Measurements from ENCODE around the gene ESD.
"Not testable (repeated sequence)": the region's sequence is repeated elsewhere in the genome, so short reads cannot be mapped to it uniquely, and the experiment has no call there.

ESD gene

GRCh38 chr13:46812301-46812797, 15.4 kb upstream of the ESD start:
- no peak for TF ChIP-seq CTCF (conservative IDR thresholded peaks at IDR 0.05; ENCODE audit: low read depth)
- CTCF ChIA-PET = no interaction called here

GRCh38 chr13:46810440-46810839, 13.5 kb upstream of the ESD start:
- CTCF ChIA-PET = no interaction called here
- POLR2A ChIA-PET (ENCODE audit: low non-redundant PET) = no interaction called here
- H3K27ac ChIP-seq = no peak overlapping the region
- no peak for DNase-seq (ENCODE audit: low spot score)
- no peak for TF ChIP-seq CTCF (conservative IDR thresholded peaks at IDR 0.05; ENCODE audit: low read depth)

More at GRCh38 chr13:46812301-46812797, 15.4 kb upstream of the ESD start:
- DNase-seq (ENCODE audit: low spot score) = no peak
- no peak overlapping the region for H3K27ac ChIP-seq
- POLR2A ChIA-PET (ENCODE audit: low non-redundant PET) = no interaction called here

GRCh38 chr13:46804921-46805320, 8.0 kb upstream of the ESD start:
- CTCF ChIA-PET; POLR2A ChIA-PET (ENCODE audit: low non-redundant PET); DNase-seq (ENCODE audit: low spot score); H3K27ac ChIP-seq: not testable (repeated sequence)

DNA sequence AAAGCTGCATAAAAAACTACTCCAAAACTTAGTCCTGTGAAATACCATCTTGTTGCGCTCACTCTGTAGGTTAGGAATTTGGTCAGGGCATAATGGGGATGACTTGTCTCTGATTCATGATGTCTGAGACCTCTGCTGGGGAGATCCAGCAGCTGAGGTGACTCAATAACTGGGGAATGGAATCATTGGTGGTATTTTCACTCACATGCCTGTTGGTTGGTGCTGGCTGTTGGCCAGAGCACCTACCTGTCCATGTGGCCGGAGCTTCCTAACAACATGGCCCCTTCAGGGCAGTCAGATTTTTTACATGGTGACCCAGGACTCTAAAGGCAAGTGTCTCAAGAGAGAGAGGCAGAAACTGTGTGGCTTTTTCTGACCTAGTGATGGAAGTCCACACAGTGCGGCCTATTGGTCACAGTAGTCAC, 7.4 kb upstream of the ESD start:
- DNase-seq (ENCODE audit: low spot score) = peak; percentile 89
- TF ChIP-seq CTCF (conservative IDR thresholded peaks at IDR 0.05; ENCODE audit: low read depth) = no peak
- CTCF ChIA-PET = no interaction called here
- POLR2A ChIA-PET (ENCODE audit: low non-redundant PET) = no interaction called here
- H3K27ac ChIP-seq = peak overlapping the region; percentile 23; the same call in 1 of the 2 replicates

DNA sequence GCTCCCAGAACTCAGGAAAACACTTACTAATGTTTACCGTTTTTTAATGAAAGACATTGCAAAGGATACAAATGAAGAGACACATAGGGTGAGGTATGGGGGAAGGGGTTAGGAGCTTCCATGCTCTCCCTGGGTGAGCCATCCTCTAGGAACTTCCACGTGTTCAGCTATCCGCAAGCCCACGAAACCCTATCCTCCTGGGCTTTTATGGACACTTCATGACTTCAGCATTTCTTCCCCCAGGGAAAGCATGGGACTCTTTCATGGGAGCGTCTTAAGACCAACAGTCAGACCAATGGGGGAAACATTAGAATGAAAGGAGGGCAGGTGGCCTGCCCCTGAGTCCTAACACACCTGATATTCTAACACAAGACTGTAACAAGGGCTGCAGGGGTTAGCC, 6.6 kb upstream of the ESD start:
- no peak for TF ChIP-seq CTCF (conservative IDR thresholded peaks at IDR 0.05; ENCODE audit: low read depth)
- DNase-seq (ENCODE audit: low spot score) = no peak
- H3K27ac ChIP-seq = no peak overlapping the region
- ChIA-PET POLR2A (ENCODE audit: low non-redundant PET) (no interaction called here), CTCF (no interaction called here)

DNA sequence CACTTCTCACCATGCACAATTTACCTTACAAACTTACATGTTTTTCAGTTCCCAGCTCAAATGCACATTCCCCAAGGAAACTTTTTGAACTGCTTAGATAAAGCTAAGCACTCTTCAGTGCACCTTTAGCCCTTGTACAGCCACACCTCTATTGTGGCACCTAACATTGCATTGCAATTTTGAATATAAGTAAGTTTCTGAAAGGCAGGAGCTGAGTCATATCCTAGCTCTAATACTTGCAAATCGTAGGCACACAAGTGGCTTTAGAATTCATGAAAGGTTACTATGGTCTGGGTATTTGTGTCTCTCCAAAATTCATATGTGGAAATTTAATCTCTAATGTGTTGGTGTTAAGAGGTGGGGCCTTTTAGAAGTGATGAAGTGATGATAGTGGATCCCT, 4.9 kb upstream of the ESD start:
- no peak for TF ChIP-seq CTCF (conservative IDR thresholded peaks at IDR 0.05; ENCODE audit: low read depth)
- ChIA-PET POLR2A (ENCODE audit: low non-redundant PET) (interaction anchor here (0.6 kb wide), 1 partner anchor 399 kb away, joined by 3 read pairs; no protein-coding TSS in a partner anchor), CTCF (no interaction called here)
- DNase-seq (ENCODE audit: low spot score) = no peak
- no peak overlapping the region for H3K27ac ChIP-seq

- H3K27ac ChIP-seq = no peak overlapping the region
- POLR2A ChIA-PET (ENCODE audit: low non-redundant PET) = no interaction called here
- DNase-seq (ENCODE audit: low spot score) = no peak
- TF ChIP-seq CTCF (conservative IDR thresholded peaks at IDR 0.05; ENCODE audit: low read depth) = no peak
- CTCF ChIA-PET = no interaction called here
These were observed 2.2 kb upstream of the ESD start for GRCh38 chr13:46799139-46799538.

Data from RWPE1 (cell line).